Mucosa of stomach (tissue), 1 donor: ENCODE data around the gene CACHD1.
"Not testable (repeated sequence)": the region's sequence is repeated elsewhere in the genome, so short reads cannot be mapped to it uniquely, and the experiment has no call there.

ENCODE experiments used
- H3K27me3 ChIP-seq: one replicate; pipeline ENCODE4 v1.7.0; 2013; ENCODE audit warnings: mild to moderate bottlenecking, low read length; ENCODE audit not compliant: control insufficient read depth, insufficient read depth
- H3K36me3 ChIP-seq: one replicate; pipeline ENCODE4 v1.7.0; 2013; ENCODE audit warnings: low read length; ENCODE audit not compliant: control insufficient read depth, insufficient read depth
- H3K4me1 ChIP-seq: one replicate; pipeline ENCODE4 v1.7.0; 2013; ENCODE audit warnings: mild to moderate bottlenecking, low read length; ENCODE audit not compliant: control insufficient read depth, insufficient read depth
- H3K4me3 ChIP-seq: one replicate; pipeline ENCODE4 v1.7.0; 2013; ENCODE audit warnings: low read length
- H3K9ac ChIP-seq: one replicate; pipeline ENCODE4 v1.7.0; 2013; ENCODE audit warnings: mild to moderate bottlenecking, low read length, moderate library complexity
- H3K9me3 ChIP-seq: one replicate; pipeline ENCODE4 v1.7.0; 2013; ENCODE audit warnings: mild to moderate bottlenecking, low read length, moderate library complexity; ENCODE audit not compliant: control insufficient read depth
- donor health status: Pancreatic carcinoma.

The CACHD1 gene

DNA sequence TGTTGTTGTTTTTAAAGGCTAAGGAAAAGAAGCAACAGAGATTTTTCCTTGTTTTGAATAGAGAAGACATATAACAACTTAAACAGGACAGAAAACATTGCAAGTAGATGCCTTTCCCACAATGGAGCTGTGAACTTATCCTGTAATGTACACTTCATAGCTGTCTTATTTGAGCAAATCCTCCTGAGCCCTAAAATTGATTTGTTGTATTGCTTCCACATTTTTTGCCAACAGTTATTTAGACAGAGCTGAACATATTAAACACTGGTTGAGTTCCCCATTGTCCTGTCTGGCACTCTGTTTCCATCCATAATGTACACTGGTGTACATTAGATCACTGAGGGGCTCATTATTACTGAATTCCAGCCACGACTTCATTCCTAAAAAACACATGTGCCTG is 32.2 kb downstream of the CACHD1 start:
- no peaks in the 10 kb centered on the region for H3K9me3 ChIP-seq
- peaks cover 16% of the 10 kb centered on the region for H3K4me1 ChIP-seq
- no peak overlapping the region for H3K4me3 ChIP-seq
- H3K9ac ChIP-seq = no peak overlapping the region
- no peaks in the 10 kb centered on the region for H3K36me3 ChIP-seq
- no peaks in the 10 kb centered on the region for H3K27me3 ChIP-seq

DNA sequence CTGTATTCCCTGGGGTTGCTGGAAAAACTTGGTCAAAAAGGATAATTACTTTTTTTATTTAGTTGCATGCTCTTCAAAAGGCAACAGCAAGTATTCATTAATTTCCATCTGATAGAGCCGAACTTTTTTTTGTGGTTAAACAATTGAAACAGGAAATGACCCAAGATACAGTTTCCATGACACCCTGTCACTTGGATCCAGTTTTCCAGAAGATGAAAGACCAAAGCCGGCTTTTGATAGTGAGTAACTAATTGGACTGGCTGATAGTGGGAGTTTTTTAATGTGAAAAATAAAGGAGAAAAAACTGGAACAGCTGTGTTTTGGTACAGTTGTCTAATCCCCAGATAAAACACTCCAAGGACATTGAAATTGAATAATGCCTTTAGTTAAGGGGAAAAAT is 33.0 kb downstream of the CACHD1 start:
- H3K4me3 ChIP-seq = no peak overlapping the region
- H3K27me3 ChIP-seq = no peaks in the 10 kb centered on the region
- peaks cover 11% of the 10 kb centered on the region for H3K4me1 ChIP-seq
- no peaks in the 10 kb centered on the region for H3K9me3 ChIP-seq
- H3K36me3 ChIP-seq = no peaks in the 10 kb centered on the region
- H3K9ac ChIP-seq = no peak overlapping the region

DNA sequence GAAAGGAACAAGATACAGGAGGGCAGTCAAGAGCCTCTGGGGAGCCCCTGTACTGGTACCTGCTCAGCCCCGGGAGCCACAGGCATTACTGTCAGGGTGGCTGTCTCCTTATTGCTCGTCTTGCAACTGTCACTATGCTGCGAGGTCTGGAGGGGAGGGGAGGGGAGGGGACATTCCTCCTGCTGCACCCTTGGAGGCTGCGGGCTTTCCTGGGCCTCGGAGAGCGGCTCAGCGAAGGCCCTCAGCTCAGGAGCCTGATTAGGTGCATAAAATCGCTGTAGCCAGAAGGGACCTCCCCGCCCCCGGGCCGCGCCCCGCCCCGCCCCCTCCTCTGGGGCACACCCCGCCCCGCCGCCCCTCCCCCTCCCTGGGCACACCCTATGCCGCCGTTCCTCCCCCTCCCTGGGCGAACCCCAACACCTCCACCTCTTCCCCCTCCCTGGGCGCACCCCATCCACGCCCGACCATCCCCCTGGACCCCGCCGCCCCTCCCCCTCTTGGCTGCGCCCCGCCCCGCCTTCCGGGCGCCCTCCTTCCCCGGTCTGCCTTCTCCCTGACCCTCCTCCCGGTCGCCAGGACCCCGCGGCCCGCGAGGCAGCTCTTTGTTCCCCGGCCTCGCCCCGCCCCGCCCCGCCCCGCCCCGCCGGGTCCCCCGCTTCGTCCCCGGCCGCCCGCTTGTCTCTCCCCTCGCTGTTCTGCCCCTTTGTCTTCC is 35.5 kb downstream of the CACHD1 start:
- Histone ChIP-seq H3K4me3 (no peak overlapping the region), H3K27me3 (no peaks in the 10 kb centered on the region), H3K9me3 (no peaks in the 10 kb centered on the region), H3K9ac (no peak overlapping the region), H3K4me1 (peaks cover 11% of the 10 kb centered on the region), H3K36me3 (no peaks in the 10 kb centered on the region)

DNA sequence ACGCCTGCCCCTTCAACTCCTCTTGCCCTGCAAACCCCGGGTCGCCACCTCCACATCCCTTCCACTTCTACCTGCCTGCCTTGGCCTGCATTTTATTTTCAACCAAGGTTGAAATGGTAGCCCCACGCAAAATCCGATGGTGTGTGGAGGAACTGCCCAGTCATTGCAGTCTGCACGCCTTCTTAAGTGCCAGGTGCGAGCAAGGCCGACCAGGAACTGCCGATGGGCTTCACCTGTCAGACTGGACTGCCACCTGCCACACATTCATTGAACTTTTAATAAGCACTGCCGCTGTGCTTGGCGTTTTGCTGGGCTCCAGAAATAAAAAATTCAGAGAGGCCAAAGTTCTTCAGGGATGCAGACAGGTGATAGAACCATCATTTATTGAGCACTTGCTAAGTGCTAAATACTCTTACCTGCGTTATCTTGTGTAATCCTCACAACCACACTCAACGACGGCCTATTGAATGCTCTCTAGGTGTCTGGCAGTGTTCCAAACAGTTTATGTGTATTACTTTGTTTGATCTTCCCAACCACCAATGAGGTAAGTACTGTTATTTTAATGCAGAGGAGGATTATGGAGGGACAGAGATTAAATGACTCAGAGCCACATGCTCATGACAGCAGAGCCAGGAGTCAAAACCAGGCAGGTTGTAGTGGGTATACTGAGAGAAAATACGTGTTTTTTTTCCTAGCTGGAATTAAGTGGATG is 36.2 kb downstream of the CACHD1 start:
- Histone ChIP-seq H3K4me3 (peak overlapping the region; percentile 21), H3K27me3 (no peaks in the 10 kb centered on the region), H3K9ac (no peak overlapping the region), H3K36me3 (no peaks in the 10 kb centered on the region), H3K9me3 (no peaks in the 10 kb centered on the region), H3K4me1 (peaks cover 11% of the 10 kb centered on the region)

DNA sequence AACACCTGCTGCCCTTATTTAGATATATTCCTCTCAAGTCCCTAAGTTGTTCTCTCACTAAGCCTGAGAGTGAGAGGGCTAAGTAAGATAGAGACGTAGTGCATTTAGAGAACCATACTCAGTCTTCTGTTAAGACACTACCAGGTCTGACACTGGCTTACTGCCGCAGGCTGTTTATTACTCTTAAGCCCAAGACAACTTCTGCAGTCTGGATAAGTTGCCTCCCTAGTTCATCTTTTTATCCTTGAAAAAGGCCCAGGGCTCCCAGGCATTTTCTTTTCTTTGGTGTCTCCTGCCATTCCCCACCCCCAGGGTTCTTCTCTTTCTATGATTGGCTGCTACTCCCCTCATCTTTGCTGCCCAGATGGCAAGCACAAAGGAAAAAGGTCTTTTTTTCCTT is 38.7 kb downstream of the CACHD1 start:
- no peak overlapping the region for H3K4me3 ChIP-seq
- no peaks in the 10 kb centered on the region for H3K36me3 ChIP-seq
- no peaks in the 10 kb centered on the region for H3K27me3 ChIP-seq
- H3K4me1 ChIP-seq = peaks cover 10% of the 10 kb centered on the region
- H3K9me3 ChIP-seq = no peaks in the 10 kb centered on the region
- no peak overlapping the region for H3K9ac ChIP-seq

DNA sequence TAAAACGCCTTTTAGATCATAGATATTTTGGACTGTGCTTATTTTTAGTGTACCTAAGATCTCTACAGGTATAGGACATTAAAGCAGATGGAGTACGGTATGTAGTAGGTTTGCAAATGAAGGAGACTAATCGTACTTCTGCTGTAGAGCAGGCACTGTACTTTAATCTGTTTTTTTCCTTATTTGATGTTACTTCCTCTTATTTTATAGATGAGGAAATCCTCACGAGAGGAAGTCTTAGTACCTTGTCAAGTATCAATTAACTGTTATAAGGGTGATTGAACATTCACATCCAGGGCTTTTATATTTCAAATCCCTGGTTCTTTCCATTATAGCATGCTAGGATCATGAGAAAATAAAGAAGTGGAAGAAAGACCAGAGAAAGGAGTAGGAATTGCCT is 41.1 kb downstream of the CACHD1 start:
- Histone ChIP-seq H3K36me3 (no peaks in the 10 kb centered on the region), H3K9me3 (no peaks in the 10 kb centered on the region), H3K4me3 (no peak overlapping the region), H3K27me3 (no peaks in the 10 kb centered on the region), H3K4me1 (peaks cover 4% of the 10 kb centered on the region), H3K9ac (no peak overlapping the region)

DNA sequence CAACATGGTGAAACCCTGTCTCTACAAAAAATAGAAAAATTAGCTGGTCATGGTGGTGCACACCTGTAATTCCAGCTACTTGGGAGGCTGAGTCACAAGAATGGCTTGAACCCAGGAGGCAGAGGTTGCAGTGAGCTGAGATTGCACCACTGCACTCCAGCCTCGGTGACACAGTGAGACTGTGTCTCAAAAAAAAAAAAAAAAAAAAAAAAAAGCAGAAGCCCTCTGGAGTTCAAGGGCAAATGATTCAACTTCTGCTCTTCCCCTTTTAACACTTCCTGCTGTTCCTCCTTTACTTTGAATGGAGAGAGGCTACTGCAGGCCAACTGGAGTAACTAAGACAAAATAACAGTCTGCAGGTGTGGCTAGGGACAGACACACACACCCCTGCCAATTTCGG is 42.3 kb downstream of the CACHD1 start:
- H3K9ac ChIP-seq, H3K4me1 ChIP-seq, H3K9me3 ChIP-seq, H3K27me3 ChIP-seq, H3K36me3 ChIP-seq, H3K4me3 ChIP-seq: not testable (repeated sequence)

DNA sequence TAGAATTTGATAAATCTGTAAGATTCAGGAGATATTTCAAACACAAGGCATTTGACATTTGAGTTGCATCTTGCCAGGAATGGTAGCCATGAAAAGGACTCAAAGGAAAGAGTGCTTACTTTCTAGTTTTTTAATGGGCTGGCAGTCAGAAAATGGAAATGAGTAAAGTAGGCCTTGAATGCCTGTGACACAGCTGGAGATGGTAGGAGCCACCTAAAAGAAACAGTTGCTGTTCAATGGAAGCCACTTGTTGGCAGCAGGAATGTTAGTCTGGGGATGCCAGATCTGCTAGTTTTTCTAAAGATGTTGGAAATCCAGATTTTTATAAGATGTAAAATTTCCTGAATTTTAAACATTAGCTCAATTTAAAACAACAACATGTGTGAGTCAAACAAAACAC is 43.6 kb downstream of the CACHD1 start:
- no peaks in the 10 kb centered on the region for H3K9me3 ChIP-seq
- no peaks in the 10 kb centered on the region for H3K27me3 ChIP-seq
- H3K36me3 ChIP-seq = no peaks in the 10 kb centered on the region
- no peak overlapping the region for H3K4me3 ChIP-seq
- no peak overlapping the region for H3K9ac ChIP-seq
- H3K4me1 ChIP-seq = no peaks in the 10 kb centered on the region

DNA sequence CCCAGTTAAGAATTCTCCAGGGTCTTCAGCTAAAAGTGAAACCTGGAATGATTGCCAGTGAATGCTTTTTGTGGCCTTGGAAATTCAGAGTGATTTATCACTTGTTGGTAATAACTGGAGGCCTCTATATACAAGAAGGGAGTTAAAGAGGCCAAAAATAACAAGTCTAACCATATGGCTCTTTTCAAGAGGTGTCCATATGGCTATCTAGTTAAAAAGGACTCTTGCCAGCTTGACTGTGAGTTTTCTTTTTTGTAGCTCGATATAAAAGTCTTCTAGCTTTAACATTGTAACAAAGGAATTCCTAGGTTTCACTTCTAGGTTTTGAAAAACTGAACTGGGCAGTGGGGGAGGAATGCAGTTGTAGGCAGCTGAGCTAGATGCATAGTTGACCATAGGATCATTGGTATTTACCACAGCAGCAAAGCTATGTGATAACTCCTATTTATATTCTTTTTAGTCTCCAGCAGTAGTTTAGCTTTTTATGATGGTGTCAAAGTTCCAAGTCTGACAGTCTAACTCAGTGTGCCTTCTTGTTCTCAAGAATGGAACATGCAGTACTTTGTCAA is 44.4 kb downstream of the CACHD1 start:
- Histone ChIP-seq H3K36me3 (no peaks in the 10 kb centered on the region), H3K27me3 (no peaks in the 10 kb centered on the region), H3K4me3 (no peak overlapping the region), H3K9ac (no peak overlapping the region), H3K4me1 (no peaks in the 10 kb centered on the region), H3K9me3 (no peaks in the 10 kb centered on the region)

DNA sequence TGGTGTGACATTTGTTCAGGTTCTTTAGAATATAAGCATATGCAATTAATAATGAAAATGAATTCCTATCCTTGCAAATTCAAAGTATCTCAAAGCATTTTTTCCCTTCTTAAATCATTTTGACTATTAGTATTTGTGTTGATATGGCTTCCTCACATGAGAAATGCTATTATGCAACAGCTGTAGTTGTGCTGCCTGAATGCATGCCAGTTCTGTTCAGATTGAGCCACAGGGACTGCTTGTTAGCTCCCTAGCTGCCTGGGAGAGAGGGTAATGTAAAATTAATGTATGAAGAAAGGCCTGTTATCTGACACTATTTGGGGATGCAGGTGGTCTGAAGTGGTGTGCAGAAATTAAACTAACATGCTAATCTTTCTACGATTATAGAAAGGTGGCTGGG is 45.5 kb downstream of the CACHD1 start:
- Histone ChIP-seq H3K27me3 (no peaks in the 10 kb centered on the region), H3K9ac (no peak overlapping the region), H3K9me3 (no peaks in the 10 kb centered on the region), H3K4me1 (peaks cover 4% of the 10 kb centered on the region), H3K36me3 (no peaks in the 10 kb centered on the region), H3K4me3 (no peak overlapping the region)

DNA sequence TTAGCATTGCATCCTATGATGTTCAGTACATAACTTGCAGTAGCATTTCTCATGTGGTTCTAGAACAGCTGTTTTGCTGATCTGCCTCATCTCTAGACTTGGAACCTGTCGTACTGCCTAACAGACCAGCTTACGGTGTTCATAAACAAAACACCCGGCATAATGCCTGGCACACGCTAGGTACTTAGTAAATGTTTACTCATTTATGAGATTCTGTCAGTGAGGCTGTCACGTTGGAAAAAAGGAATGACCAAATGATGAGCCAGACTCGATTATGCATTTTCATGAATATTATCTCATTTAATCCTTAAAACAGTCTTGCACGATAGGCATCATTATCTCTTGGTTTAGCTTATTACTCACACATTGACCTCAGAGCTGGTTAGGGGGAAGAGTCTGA is 46.4 kb downstream of the CACHD1 start:
- Histone ChIP-seq H3K9ac (no peak overlapping the region), H3K4me3 (no peak overlapping the region), H3K36me3 (no peaks in the 10 kb centered on the region), H3K9me3 (no peaks in the 10 kb centered on the region), H3K27me3 (no peaks in the 10 kb centered on the region), H3K4me1 (peaks cover 4% of the 10 kb centered on the region)

DNA sequence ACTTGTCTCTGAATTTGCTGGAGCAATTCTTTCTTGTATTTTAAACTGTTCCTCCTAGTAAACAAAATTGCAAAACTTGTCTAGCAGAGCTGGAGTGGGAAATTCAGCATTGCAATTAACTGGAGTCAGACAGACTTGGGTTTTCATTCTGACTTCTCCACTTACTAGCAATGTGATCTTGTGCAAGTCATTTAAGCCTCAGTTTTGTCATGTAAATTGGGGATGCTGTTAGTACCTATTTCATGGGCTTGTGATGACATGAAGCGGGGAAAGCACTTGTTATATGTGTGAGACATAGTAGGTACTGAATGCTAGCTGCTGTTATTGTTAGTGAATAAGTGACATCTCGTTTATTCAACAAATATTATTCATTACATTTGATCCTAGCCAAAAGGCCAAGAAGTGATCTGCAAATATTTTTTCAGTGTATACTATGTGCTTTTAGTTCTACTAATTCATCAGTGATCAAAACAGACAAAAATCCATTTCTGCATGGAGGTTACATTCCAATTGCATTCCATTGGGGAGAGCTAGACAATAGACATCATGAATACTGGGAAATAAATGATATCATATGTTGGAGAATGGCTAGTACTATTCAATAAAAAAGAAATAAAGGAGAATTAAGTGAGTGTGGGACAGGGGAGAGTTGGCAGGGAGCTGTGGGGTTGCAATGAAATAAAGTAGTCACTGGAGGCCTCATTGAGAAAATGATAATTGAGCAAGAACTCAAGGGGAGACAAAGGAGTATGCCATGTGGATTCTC is 47.1 kb downstream of the CACHD1 start:
- H3K4me1 ChIP-seq = peaks cover 4% of the 10 kb centered on the region
- no peaks in the 10 kb centered on the region for H3K9me3 ChIP-seq
- H3K9ac ChIP-seq = no peak overlapping the region
- H3K36me3 ChIP-seq = no peaks in the 10 kb centered on the region
- H3K4me3 ChIP-seq = no peak overlapping the region
- no peaks in the 10 kb centered on the region for H3K27me3 ChIP-seq
